Neural progenitor cell (in vitro differentiated cells): ENCODE data around the gene PGA4. TPM values are rescaled to one million over a fixed set of nuclear protein-coding genes. Genes with fewer than 3 reads are reported as not detected.
A peak's percentile ranks its signal among the peaks of the same experiment; 100 is the strongest.

ENCODE experiments used
- DNase-seq: peaks from one replicate; pipeline ENCODE4 v3.0.0-alpha.2; 2016; ENCODE audit warnings: low spot score
- H2AFZ ChIP-seq: fragments of 200-600 bp; sonication (generic); replicated peaks from 2 replicates; pipeline ENCODE4 v1.6.1; 2016; ENCODE audit warnings: antibody characterized with exemption
- H3F3A ChIP-seq: fragments of 200-600 bp; sonication (generic); 2 replicates; pipeline ENCODE4 v1.6.1; 2016; ENCODE audit warnings: antibody characterized with exemption, low read depth
- H3K27ac ChIP-seq: fragments of 200-600 bp; sonication (generic); 2 replicates; pipeline ENCODE4 v1.5.1; 2016; ENCODE audit warnings: mild to moderate bottlenecking
- H3K27me3 ChIP-seq: fragments of 200-600 bp; sonication (generic); 2 replicates; pipeline ENCODE4 v1.6.1; 2016; ENCODE audit warnings: mild to moderate bottlenecking, moderate library complexity
- H3K36me3 ChIP-seq: fragments of 200-600 bp; sonication (generic); 2 replicates; pipeline ENCODE4 v1.5.1; 2016
- H3K4me1 ChIP-seq: fragments of 200-600 bp; sonication (generic); 2 replicates; pipeline ENCODE4 v1.6.1; 2016; ENCODE audit warnings: mixed run types
- H3K4me2 ChIP-seq: fragments of 200-600 bp; sonication (generic); 2 replicates; pipeline ENCODE4 v1.6.1; 2016
- H3K4me3 ChIP-seq: fragments of 200-600 bp; sonication (generic); 2 replicates; pipeline ENCODE4 v1.5.1; 2016
- H3K79me2 ChIP-seq: fragments of 200-600 bp; sonication (generic); 2 replicates; pipeline ENCODE4 v1.6.1; 2016; ENCODE audit warnings: low read depth
- H3K9ac ChIP-seq: fragments of 200-600 bp; sonication (generic); 2 replicates; pipeline ENCODE4 v1.6.1; 2016
- H3K9me3 ChIP-seq: fragments of 200-600 bp; sonication (generic); 2 replicates; pipeline ENCODE4 v1.5.1; 2016; ENCODE audit warnings: low read depth
- H4K20me1 ChIP-seq: fragments of 200-600 bp; sonication (generic); 2 replicates; pipeline ENCODE4 v1.6.1; 2016; ENCODE audit warnings: low read depth
- H3K27ac Mint-ChIP-seq: 3 replicates; pipeline ENCODE4 v1.8.0; 2021; ENCODE audit warnings: mixed read lengths
- H3K27me3 Mint-ChIP-seq: 2 replicates; pipeline ENCODE4 v1.8.0; 2022; ENCODE audit warnings: low read depth, mild to moderate bottlenecking, inconsistent platforms, moderate library complexity, mixed read lengths; ENCODE audit not compliant: insufficient read depth
- H3K36me3 Mint-ChIP-seq: 3 replicates; pipeline ENCODE4 v1.8.0; 2021; ENCODE audit warnings: mixed read lengths
- H3K4me1 Mint-ChIP-seq: 3 replicates; pipeline ENCODE4 v1.8.0; 2021; ENCODE audit warnings: mixed read lengths
- H3K4me3 Mint-ChIP-seq: 3 replicates; pipeline ENCODE4 v1.8.0; 2021; ENCODE audit warnings: mild to moderate bottlenecking, moderate library complexity, mixed read lengths
- H3K9me3 Mint-ChIP-seq: 3 replicates; pipeline ENCODE4 v1.8.0; 2020; ENCODE audit warnings: mixed read lengths
- CTCF ChIP-seq: fragments of 200-600 bp; sonication (generic); IDR thresholded peaks from 2 replicates; pipeline ENCODE4 v1.5.1; 2017; ENCODE audit warnings: antibody characterized with exemption, mild to moderate bottlenecking
- EZH2 ChIP-seq: fragments of 200-600 bp; sonication (generic); IDR thresholded peaks from 2 replicates; pipeline ENCODE4 v1.6.1; 2017; ENCODE audit warnings: antibody characterized with exemption, mild to moderate bottlenecking, moderate library complexity
- EZH2phosphoT487 ChIP-seq: fragments of 200-600 bp; sonication (generic); IDR thresholded peaks from 2 replicates; pipeline ENCODE4 v1.6.1; 2017; ENCODE audit warnings: antibody characterized with exemption
- total RNA-seq: library from RNA; depleted of rRNA; stranded (reverse); fragments of >200 nt; gene quantifications from 2 replicates; pipeline ENCODE4 v1.2.3, GENCODE V29; 2015; ENCODE audit warnings: low replicate concordance

Gene PGA4
- total RNA-seq, 1 donor from 2014 or later = 0.41 TPM

- peaks cover 3% of the 10 kb centered on the region for H3K27me3 Mint-ChIP-seq
- no peak overlapping the region for H3K4me3 Mint-ChIP-seq
- Histone ChIP-seq H3K36me3 (no peaks in the 10 kb centered on the region), H3K27ac (no peak overlapping the region), H3F3A (no peaks in the 10 kb centered on the region), H3K4me1 (no peaks in the 10 kb centered on the region), H3K4me3 (no peak overlapping the region), H3K4me2 (no peak overlapping the region), H3K9me3 (no peaks in the 10 kb centered on the region), H4K20me1 (no peaks in the 10 kb centered on the region), H3K27me3 (no peaks in the 10 kb centered on the region), H2AFZ (no peak overlapping the region), H3K79me2 (no peaks in the 10 kb centered on the region), H3K9ac (no peak overlapping the region)
- TF ChIP-seq CTCF (peak; percentile 94), EZH2phosphoT487 (no peak), EZH2 (no peak)
- no peaks in the 10 kb centered on the region for H3K36me3 Mint-ChIP-seq
- no peaks in the 10 kb centered on the region for H3K9me3 Mint-ChIP-seq
- no peak overlapping the region for H3K27ac Mint-ChIP-seq
- peaks cover 3% of the 10 kb centered on the region for H3K4me1 Mint-ChIP-seq
- peak; percentile 90 for DNase-seq
Observed at GRCh38 chr11:61187505-61188130, 34.5 kb upstream of the PGA4 start.

- Histone ChIP-seq H4K20me1 (no peaks in the 10 kb centered on the region), H3K9ac (no peak overlapping the region), H3K27ac (no peak overlapping the region), H2AFZ (no peak overlapping the region), H3K4me1 (no peaks in the 10 kb centered on the region), H3K4me3 (no peak overlapping the region), H3K4me2 (no peak overlapping the region), H3K27me3 (no peaks in the 10 kb centered on the region), H3K9me3 (no peaks in the 10 kb centered on the region), H3F3A (no peaks in the 10 kb centered on the region), H3K79me2 (no peaks in the 10 kb centered on the region), H3K36me3 (no peaks in the 10 kb centered on the region)
- TF ChIP-seq EZH2phosphoT487 (no peak), EZH2 (no peak), CTCF (no peak)
- no peak overlapping the region for H3K4me3 Mint-ChIP-seq
- no peaks in the 10 kb centered on the region for H3K36me3 Mint-ChIP-seq
- peaks cover 5% of the 10 kb centered on the region for H3K27me3 Mint-ChIP-seq
- no peak overlapping the region for H3K27ac Mint-ChIP-seq
- no peak for DNase-seq
- H3K4me1 Mint-ChIP-seq = peaks cover 3% of the 10 kb centered on the region
- no peaks in the 10 kb centered on the region for H3K9me3 Mint-ChIP-seq
Observed at GRCh38 chr11:61189933-61190332, 32.2 kb upstream of the PGA4 start.

GRCh38 chr11:61193596-61193995 is 28.6 kb upstream of the PGA4 start:
- Histone ChIP-seq H3K9me3 (no peaks in the 10 kb centered on the region), H3K79me2 (no peaks in the 10 kb centered on the region), H3K27ac (no peak overlapping the region), H3K4me3 (no peak overlapping the region), H3K27me3 (no peaks in the 10 kb centered on the region), H3K4me1 (no peaks in the 10 kb centered on the region), H2AFZ (peak overlapping the region; percentile 5), H3K36me3 (no peaks in the 10 kb centered on the region), H3K4me2 (no peak overlapping the region), H4K20me1 (no peaks in the 10 kb centered on the region), H3K9ac (no peak overlapping the region), H3F3A (no peaks in the 10 kb centered on the region)
- peaks cover 5% of the 10 kb centered on the region for H3K4me1 Mint-ChIP-seq
- peaks cover 5% of the 10 kb centered on the region for H3K27me3 Mint-ChIP-seq
- H3K4me3 Mint-ChIP-seq = no peak overlapping the region
- H3K9me3 Mint-ChIP-seq = no peaks in the 10 kb centered on the region
- H3K36me3 Mint-ChIP-seq = no peaks in the 10 kb centered on the region
- TF ChIP-seq CTCF (no peak), EZH2 (no peak), EZH2phosphoT487 (no peak)
- DNase-seq = no peak
- H3K27ac Mint-ChIP-seq = no peak overlapping the region
